ENCODE results near the gene PGGHG.

PGGHG gene

GRCh38 chr11:342328-342727, 53.4 kb downstream of the PGGHG start:
- no peak for FAIRE-seq

GRCh38 chr11:344836-345578, 56.1 kb downstream of the PGGHG start:
- DNase-seq (ENCODE audit: extremely low spot score, insufficient read length, low read depth) (no peak), FAIRE-seq (no peak)

More at GRCh38 chr11:342328-342727, 53.4 kb downstream of the PGGHG start:
- DNase-seq (ENCODE audit: extremely low spot score, insufficient read length, low read depth) = no peak

All from GM18507 (cell line).